ENCODE data around the gene CDK13. TPM values are rescaled to one million over a fixed set of nuclear protein-coding genes. Genes with fewer than 3 reads are reported as not detected.

Gene CDK13
- total and polyA plus RNA-seq, 9 of the 15 experiments (the other 6 are each of a cell fraction or from before 2014, with no cell fraction given): 9.8 to 46.1 (median 32.4) TPM

DNA sequence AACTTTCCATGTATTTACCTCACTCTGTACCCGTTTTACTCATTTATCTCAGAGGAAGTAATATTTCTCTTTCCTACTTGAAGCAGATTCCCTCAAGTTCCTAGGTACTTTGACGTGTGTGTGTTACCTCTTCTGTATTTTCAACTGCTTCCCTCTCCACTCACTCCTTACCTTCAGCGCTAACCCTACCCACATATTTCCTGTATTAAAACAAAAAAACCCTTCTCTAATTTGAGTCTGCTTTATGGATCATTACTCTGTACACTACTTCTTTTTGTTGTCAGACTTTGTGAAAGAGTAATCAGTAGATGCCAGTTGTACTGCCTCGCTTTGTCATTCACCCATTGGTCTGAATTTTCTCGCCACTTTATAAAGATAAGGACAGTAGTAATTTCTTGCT, 74.0 kb downstream of the CDK13 start:
- Histone ChIP-seq H3K79me2 (ENCODE audit: control insufficient read depth, insufficient read depth, low read length) (no peaks in the 10 kb centered on the region), H2AFZ (ENCODE audit: low read depth, low read length) (no peak overlapping the region), H3K4me3 (no peak overlapping the region), H4K20me1 (replicated peaks; ENCODE audit: control insufficient read depth, insufficient read depth, low read length) (no peaks in the 10 kb centered on the region), H3K27me3 (ENCODE audit: control insufficient read depth in 2 of 2, insufficient read depth in 2 of 2, low read length in 2 of 2) (no peaks in the 10 kb centered on the region), H3K9ac (ENCODE audit: insufficient read depth in 1 of 2, low read depth in 2 of 2, low read length in 2 of 2) (no peak overlapping the region), H3K4me1 (replicated peaks in 1 of 2; ENCODE audit: control insufficient read depth in 2 of 2, insufficient read depth in 2 of 2, low read length in 2 of 2) (no peaks in the 10 kb centered on the region), H3K27ac (ENCODE audit: extremely low read depth, low read depth, low read length) (no peak overlapping the region), H3K9me3 (replicated peaks; ENCODE audit: control insufficient read depth, insufficient read depth, low read depth, low read length) (no peaks in the 10 kb centered on the region), H3K36me3 (ENCODE audit: control insufficient read depth, insufficient read depth, low read length) (peaks cover 23% of the 10 kb centered on the region), H3K9me1 (ENCODE audit: control insufficient read depth, insufficient read depth, low read length) (no peaks in the 10 kb centered on the region), H3K4me2 (ENCODE audit: insufficient read depth, low read length) (no peak overlapping the region)
- no peak for ATAC-seq
- WGBS (ENCODE audit: insufficient coverage, low coverage, missing lambda C conversion rate): 78% methylated on average over 5 of the region's 5 CpGs
- intact Hi-C loops (cut with micrococcal nuclease): no loop called here
- in situ Hi-C loops (cut with MboI): no loop called here
- no TSS peak for BruUV-seq (replicated peaks)
- TF ChIP-seq, protein P1, sequence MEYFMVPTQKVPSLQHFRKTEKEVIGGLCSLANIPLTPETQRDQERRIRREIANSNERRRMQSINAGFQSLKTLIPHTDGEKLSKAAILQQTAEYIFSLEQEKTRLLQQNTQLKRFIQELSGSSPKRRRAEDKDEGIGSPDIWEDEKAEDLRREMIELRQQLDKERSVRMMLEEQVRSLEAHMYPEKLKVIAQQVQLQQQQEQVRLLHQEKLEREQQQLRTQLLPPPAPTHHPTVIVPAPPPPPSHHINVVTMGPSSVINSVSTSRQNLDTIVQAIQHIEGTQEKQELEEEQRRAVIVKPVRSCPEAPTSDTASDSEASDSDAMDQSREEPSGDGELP (CRISPR knock-in tag; IDR thresholded peaks at IDR 0.05; ENCODE audit: borderline replicate concordance): no peak
- TF ChIP-seq, protein P2, sequence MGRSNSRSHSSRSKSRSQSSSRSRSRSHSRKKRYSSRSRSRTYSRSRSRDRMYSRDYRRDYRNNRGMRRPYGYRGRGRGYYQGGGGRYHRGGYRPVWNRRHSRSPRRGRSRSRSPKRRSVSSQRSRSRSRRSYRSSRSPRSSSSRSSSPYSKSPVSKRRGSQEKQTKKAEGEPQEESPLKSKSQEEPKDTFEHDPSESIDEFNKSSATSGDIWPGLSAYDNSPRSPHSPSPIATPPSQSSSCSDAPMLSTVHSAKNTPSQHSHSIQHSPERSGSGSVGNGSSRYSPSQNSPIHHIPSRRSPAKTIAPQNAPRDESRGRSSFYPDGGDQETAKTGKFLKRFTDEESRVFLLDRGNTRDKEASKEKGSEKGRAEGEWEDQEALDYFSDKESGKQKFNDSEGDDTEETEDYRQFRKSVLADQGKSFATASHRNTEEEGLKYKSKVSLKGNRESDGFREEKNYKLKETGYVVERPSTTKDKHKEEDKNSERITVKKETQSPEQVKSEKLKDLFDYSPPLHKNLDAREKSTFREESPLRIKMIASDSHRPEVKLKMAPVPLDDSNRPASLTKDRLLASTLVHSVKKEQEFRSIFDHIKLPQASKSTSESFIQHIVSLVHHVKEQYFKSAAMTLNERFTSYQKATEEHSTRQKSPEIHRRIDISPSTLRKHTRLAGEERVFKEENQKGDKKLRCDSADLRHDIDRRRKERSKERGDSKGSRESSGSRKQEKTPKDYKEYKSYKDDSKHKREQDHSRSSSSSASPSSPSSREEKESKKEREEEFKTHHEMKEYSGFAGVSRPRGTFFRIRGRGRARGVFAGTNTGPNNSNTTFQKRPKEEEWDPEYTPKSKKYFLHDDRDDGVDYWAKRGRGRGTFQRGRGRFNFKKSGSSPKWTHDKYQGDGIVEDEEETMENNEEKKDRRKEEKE (IDR thresholded peaks at IDR 0.05; ENCODE audit: borderline replicate concordance in 1 of 2, control insufficient read depth in 1 of 2, low read depth in 2 of 2, low read length in 1 of 2): no peak
- TF ChIP-seq RFX5 (IDR thresholded peaks at IDR 0.05; ENCODE audit: low read depth, low read length) (no peak), CEBPB (tag; IDR thresholded peaks at IDR 0.05) (no peak), FOSL1 (tag; conservative IDR thresholded peaks at IDR 0.05) (no peak)
- ChIA-PET CTCF (ENCODE audit: low intra/inter-chr PET ratio) (no interaction called here), POLR2A (no interaction called here)
- no peak for FAIRE-seq
- no peak for DNase-seq (ENCODE audit: extremely low read depth in 1 of 4, low spot score in 3 of 4)
